ENCODE data around the gene IGFL4. TPM values are rescaled to one million over a fixed set of nuclear protein-coding genes. Genes with fewer than 3 reads are reported as not detected.

The IGFL4 gene
- polyA plus RNA-seq, 3 donors = not detected

DNA sequence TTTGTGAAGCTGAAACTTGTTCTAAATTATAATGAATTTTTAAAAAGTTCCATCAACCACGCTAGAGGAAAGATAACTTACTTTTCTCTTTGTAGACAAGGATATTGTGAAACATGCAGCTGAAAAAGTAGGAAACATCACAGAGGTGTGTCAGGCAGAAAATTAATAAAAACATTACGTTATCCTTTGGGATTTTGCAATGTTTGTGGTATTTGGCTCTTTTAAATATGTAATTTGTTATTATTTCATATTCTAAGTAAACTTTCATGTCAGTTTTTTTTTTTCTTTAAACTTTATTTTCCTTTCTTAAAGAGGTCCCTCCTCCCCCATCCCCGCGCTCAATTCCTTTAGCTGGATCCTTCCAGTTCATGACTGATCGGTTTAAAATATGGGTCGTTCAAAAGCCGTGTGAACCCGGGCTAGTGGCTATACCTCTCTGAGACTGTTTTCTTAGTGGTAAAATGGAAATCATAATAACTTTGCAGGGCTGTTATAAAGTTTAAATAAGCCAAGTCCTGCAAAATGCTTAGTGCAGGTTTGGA is 46.3 kb downstream of the IGFL4 start:
- Histone ChIP-seq H4K20me1 (ENCODE audit: insufficient read depth, low read length) (peaks cover 4% of the 10 kb centered on the region), H3K36me3 (replicated peaks in 1 of 2; ENCODE audit: control insufficient read depth in 1 of 2, insufficient read depth in 2 of 2, low read length in 2 of 2) (no peaks in the 10 kb centered on the region), H3K27ac (ENCODE audit: low read depth in 1 of 2, low read length in 2 of 2) (no peak overlapping the region), H3K4me2 (replicated peaks; ENCODE audit: extremely low read depth, low read length, poor library complexity, severe bottlenecking) (peak overlapping the region; percentile 97), H3K9ac (ENCODE audit: insufficient read depth, low read length, poor library complexity, severe bottlenecking) (peak overlapping the region; percentile 37), H3K4me3 (replicated peaks in 1 of 3; ENCODE audit: low read depth in 2 of 3, low read length in 3 of 3) (peak overlapping the region; percentile 23 to 91 (median 55)), H3K9me3 (replicated peaks in 1 of 2; ENCODE audit: control insufficient read depth in 1 of 2, insufficient read depth in 1 of 2, low read length in 2 of 2) (no peaks in the 10 kb centered on the region), H2AFZ (ENCODE audit: insufficient read depth, low read depth, low read length, poor library complexity, severe bottlenecking) (peak overlapping the region; percentile 77), H3K79me2 (ENCODE audit: insufficient read depth, low read length) (no peaks in the 10 kb centered on the region), H3K4me1 (ENCODE audit: control insufficient read depth in 1 of 2, insufficient read depth in 2 of 2, low read length in 2 of 2) (peaks cover 15 to 20% of the 10 kb centered on the region in 2 donors), H3K27me3 (ENCODE audit: control insufficient read depth in 2 of 2, insufficient read depth in 2 of 2, low read length in 2 of 2) (no peaks in the 10 kb centered on the region)
- no peak overlapping the region for H3K4me3 Mint-ChIP-seq
- TF ChIP-seq, protein P1, sequence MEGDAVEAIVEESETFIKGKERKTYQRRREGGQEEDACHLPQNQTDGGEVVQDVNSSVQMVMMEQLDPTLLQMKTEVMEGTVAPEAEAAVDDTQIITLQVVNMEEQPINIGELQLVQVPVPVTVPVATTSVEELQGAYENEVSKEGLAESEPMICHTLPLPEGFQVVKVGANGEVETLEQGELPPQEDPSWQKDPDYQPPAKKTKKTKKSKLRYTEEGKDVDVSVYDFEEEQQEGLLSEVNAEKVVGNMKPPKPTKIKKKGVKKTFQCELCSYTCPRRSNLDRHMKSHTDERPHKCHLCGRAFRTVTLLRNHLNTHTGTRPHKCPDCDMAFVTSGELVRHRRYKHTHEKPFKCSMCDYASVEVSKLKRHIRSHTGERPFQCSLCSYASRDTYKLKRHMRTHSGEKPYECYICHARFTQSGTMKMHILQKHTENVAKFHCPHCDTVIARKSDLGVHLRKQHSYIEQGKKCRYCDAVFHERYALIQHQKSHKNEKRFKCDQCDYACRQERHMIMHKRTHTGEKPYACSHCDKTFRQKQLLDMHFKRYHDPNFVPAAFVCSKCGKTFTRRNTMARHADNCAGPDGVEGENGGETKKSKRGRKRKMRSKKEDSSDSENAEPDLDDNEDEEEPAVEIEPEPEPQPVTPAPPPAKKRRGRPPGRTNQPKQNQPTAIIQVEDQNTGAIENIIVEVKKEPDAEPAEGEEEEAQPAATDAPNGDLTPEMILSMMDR (IDR thresholded peaks at IDR 0.05) = no peak
- peaks cover 0 to 2% (median 0%) of the 10 kb centered on the region in 7 donors for H3K9me3 Mint-ChIP-seq
- no CpG with 5 or more reads among the region's 8 CpGs for WGBS (ENCODE audit: insufficient coverage)
- DNase-seq = peak in 1 of 3 donors; percentile 7
- H3K36me3 Mint-ChIP-seq = peaks cover 6 to 8% of the 10 kb centered on the region in 2 donors
- H3K27me3 Mint-ChIP-seq (ENCODE audit: low read depth in 3 of 3) = peaks cover 8 to 12% (median 9%) of the 10 kb centered on the region in 3 donors
- no peak overlapping the region for H3K27ac Mint-ChIP-seq
- intact Hi-C loops (cut with micrococcal nuclease) = loop anchor here in 1 of 2 donors (2.0 kb wide), 1 partner anchor 132 kb away; the partner anchor contains the start of gene SYMPK
- H3K4me1 Mint-ChIP-seq = peaks cover 7% of the 10 kb centered on the region

DNA sequence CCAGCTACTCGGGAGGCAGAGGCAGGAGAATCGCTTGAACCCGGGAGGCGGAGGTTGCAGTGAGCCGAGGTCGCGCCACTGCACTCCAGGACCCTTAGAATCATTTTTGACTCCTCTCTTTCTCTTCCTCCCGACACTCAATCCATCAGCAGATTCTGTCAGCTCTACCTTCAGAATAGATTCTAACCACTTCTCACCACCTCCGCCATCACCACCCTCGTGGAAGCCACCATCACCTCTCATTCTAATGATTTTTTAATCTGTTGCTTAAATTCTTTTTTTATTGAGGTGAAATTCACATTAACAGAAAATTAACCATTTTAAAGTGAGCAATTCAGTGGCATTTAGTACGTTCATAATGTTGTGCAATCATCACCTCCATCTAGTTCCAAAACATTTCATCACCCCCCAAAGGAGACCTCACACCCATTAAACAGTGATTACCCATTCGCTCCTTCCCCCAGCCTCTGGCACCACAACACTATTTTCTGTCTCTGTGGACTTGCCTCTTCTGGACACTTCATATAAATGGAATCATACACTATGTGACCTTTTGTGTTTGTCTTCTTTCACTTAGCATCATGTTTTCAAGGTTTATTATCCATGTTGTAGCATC is 50.6 kb downstream of the IGFL4 start:
- H3K4me1 Mint-ChIP-seq = peaks cover 2% of the 10 kb centered on the region
- H3K4me3 ChIP-seq (replicated peaks in 1 of 3; ENCODE audit: low read depth in 2 of 3, low read length in 3 of 3) = no peak overlapping the region
- H3K79me2 ChIP-seq (ENCODE audit: insufficient read depth, low read length) = no peaks in the 10 kb centered on the region
- peaks cover 0 to 2% (median 0%) of the 10 kb centered on the region in 7 donors for H3K9me3 Mint-ChIP-seq
- peak overlapping the region in 1 of 2 donors; percentile 47 for H3K4me3 Mint-ChIP-seq
- no peaks in the 10 kb centered on the region for H3K36me3 ChIP-seq (replicated peaks in 1 of 2; ENCODE audit: control insufficient read depth in 1 of 2, insufficient read depth in 2 of 2, low read length in 2 of 2)
- H3K4me1 ChIP-seq (ENCODE audit: control insufficient read depth in 1 of 2, insufficient read depth in 2 of 2, low read length in 2 of 2) = peaks cover 6 to 9% of the 10 kb centered on the region in 2 donors
- no peak overlapping the region for H2AFZ ChIP-seq (ENCODE audit: insufficient read depth, low read depth, low read length, poor library complexity, severe bottlenecking)
- intact Hi-C loops (cut with micrococcal nuclease) = no loop called here
- H3K4me2 ChIP-seq (replicated peaks; ENCODE audit: extremely low read depth, low read length, poor library complexity, severe bottlenecking) = no peak overlapping the region
- H3K27me3 Mint-ChIP-seq (ENCODE audit: low read depth in 3 of 3) = peaks cover 8 to 21% (median 19%) of the 10 kb centered on the region in 3 donors
- H3K9ac ChIP-seq (ENCODE audit: insufficient read depth, low read length, poor library complexity, severe bottlenecking) = no peak overlapping the region
- H3K9me3 ChIP-seq (replicated peaks in 1 of 2; ENCODE audit: control insufficient read depth in 1 of 2, insufficient read depth in 1 of 2, low read length in 2 of 2) = no peaks in the 10 kb centered on the region
- 90% methylated on average over 9 of the region's 12 CpGs for WGBS (ENCODE audit: insufficient coverage)
- no peak overlapping the region for H3K27ac ChIP-seq (ENCODE audit: low read depth in 1 of 2, low read length in 2 of 2)
- no peaks in the 10 kb centered on the region for H3K36me3 Mint-ChIP-seq
- no peak overlapping the region for H3K27ac Mint-ChIP-seq
- TF ChIP-seq, protein P1 (IDR thresholded peaks at IDR 0.05) = no peak
- peaks cover 0 to 2% of the 10 kb centered on the region in 2 donors for H3K27me3 ChIP-seq (ENCODE audit: control insufficient read depth in 2 of 2, insufficient read depth in 2 of 2, low read length in 2 of 2)
- no peaks in the 10 kb centered on the region for H4K20me1 ChIP-seq (ENCODE audit: insufficient read depth, low read length)
- no peak for DNase-seq

Small RNA genes within 50 kb of the gene (small RNA-seq; reads per million reads assigned to genes)
- 1.4 reads per million for gene MIR769 (ENCODE audit: insufficient read length, low read depth)

Other genes starting within 250 kb of the IGFL4 start
- gene DMWD, start 248.2 kb downstream of the IGFL4 start, polyA plus RNA-seq = 1 to 10 TPM; 1.5 to 3.4 (median 2.4) TPM
- gene RSPH6A, start 225.7 kb downstream of the IGFL4 start, polyA plus RNA-seq = not detected
- gene SYMPK, start 177.9 kb downstream of the IGFL4 start, polyA plus RNA-seq = 10 to 100 TPM in 2 of 3 donors, 1 to 10 TPM in 1; 5.6 to 96.1 (median 15.7) TPM
- not detected for gene FOXA3, start 176.7 kb downstream of the IGFL4 start, polyA plus RNA-seq
- gene IRF2BP1, start 154.9 kb downstream of the IGFL4 start, polyA plus RNA-seq = 1 to 10 TPM; 2.0 to 3.9 (median 2.1) TPM
- 1 to 10 TPM in 1 of 3 donors, under 1 TPM in 2; 0.08 to 5.9 (median 0.39) TPM for gene MYPOP, start 138.4 kb downstream of the IGFL4 start, polyA plus RNA-seq
- not detected for gene NANOS2, start 126.2 kb downstream of the IGFL4 start, polyA plus RNA-seq
- gene NOVA2, start 67.1 kb downstream of the IGFL4 start, polyA plus RNA-seq = not detected
- 1 to 10 TPM; 4.3 to 8.8 (median 6.1) TPM for gene CCDC61, start 45.5 kb downstream of the IGFL4 start, polyA plus RNA-seq
- gene PGLYRP1, start 17.9 kb downstream of the IGFL4 start, polyA plus RNA-seq = under 1 TPM; 0.36 to 0.39 (median 0.37) TPM
- not detected for gene IGFL3, start 83.7 kb upstream of the IGFL4 start, polyA plus RNA-seq
- gene IGFL2, start 107.2 kb upstream of the IGFL4 start, polyA plus RNA-seq = not detected
- gene IGFL1, start 188.7 kb upstream of the IGFL4 start, polyA plus RNA-seq = not detected